Peyer's patch (tissue), 4 donors: ENCODE data around the gene INAFM2.

ENCODE experiments used
- CTCF ChIP-seq, 6 experiments: fragments of 450-650 bp in 4 of 6; fragments of 200-600 bp in 2 of 6; sonication (generic) in 1 of 6; IDR thresholded peaks; one replicate each; pipeline ENCODE4 v1.5.1; 2017 to 2019; ENCODE audit warnings: antibody characterized with exemption in 6 of 6, mild to moderate bottlenecking in 3 of 6, moderate library complexity in 1 of 6
- POLR2A ChIP-seq, 2 donors: fragments of 450-650 bp; IDR thresholded peaks; one replicate each; pipeline ENCODE4 v1.5.1; 2017; ENCODE audit warnings: antibody characterized with exemption in 2 of 2, mild to moderate bottlenecking in 2 of 2, moderate library complexity in 2 of 2

- TF ChIP-seq CTCF (IDR thresholded peaks at IDR 0.05) = no peak
- TF ChIP-seq POLR2A (IDR thresholded peaks at IDR 0.05) = no peak
These were observed 38.3 kb upstream of the INAFM2 start for GRCh38 chr15:40285151-40285550.
